Measurements from ENCODE around the gene LANCL2. TPM values are rescaled to one million over a fixed set of nuclear protein-coding genes. Genes with fewer than 3 reads are reported as not detected.

LANCL2 gene
- total RNA-seq, 6 donors from 2014 or later, result 4.6 to 19.9 (median 12.6) TPM

DNA sequence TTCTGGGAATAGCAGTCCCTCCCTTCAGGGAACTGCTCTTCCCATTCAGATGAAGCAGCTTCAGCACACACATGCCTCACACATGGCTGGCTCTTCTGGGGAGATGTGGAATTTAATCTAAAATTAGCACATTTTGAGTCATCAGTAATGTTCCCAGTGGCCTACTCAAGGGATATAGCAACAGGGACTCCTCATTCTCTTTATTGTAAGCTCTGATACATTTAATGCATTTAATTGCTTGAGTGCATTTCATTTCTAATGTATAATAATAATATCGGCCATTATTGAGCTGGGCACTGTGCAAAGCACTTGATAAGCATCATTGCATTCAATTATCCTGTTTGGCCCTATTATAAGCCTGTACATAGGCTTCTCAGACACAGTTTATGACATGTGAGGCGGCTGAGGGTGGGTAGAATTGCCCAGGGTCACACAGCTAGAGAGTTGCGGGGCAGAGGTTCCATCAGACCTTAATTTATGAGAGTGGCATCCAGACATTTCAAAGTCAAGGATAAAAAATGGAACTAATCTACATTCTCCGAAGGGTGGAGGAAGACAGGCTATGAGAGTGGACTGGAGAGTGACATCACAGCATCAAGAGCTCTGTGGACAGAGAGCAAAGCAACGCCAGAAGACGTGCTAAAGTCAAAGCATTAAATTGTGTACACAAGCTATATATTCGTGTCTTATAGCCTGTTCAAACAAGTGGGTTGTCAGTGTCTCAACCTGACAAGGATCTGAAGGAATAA, 76.8 kb downstream of the LANCL2 start:
- H3K27ac ChIP-seq, result no peak overlapping the region
- H3K4me1 ChIP-seq, result no peaks in the 10 kb centered on the region
- H3K4me3 ChIP-seq, result no peak overlapping the region
- H3K9me3 ChIP-seq, result no peaks in the 10 kb centered on the region
- H3K36me3 ChIP-seq, result no peaks in the 10 kb centered on the region
- TF ChIP-seq, protein P1, sequence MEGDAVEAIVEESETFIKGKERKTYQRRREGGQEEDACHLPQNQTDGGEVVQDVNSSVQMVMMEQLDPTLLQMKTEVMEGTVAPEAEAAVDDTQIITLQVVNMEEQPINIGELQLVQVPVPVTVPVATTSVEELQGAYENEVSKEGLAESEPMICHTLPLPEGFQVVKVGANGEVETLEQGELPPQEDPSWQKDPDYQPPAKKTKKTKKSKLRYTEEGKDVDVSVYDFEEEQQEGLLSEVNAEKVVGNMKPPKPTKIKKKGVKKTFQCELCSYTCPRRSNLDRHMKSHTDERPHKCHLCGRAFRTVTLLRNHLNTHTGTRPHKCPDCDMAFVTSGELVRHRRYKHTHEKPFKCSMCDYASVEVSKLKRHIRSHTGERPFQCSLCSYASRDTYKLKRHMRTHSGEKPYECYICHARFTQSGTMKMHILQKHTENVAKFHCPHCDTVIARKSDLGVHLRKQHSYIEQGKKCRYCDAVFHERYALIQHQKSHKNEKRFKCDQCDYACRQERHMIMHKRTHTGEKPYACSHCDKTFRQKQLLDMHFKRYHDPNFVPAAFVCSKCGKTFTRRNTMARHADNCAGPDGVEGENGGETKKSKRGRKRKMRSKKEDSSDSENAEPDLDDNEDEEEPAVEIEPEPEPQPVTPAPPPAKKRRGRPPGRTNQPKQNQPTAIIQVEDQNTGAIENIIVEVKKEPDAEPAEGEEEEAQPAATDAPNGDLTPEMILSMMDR (IDR thresholded peaks at IDR 0.05), result no peak
- TF ChIP-seq EP300 (IDR thresholded peaks at IDR 0.05), result no peak
- TF ChIP-seq POLR2A (IDR thresholded peaks at IDR 0.05), result no peak
- TF ChIP-seq POLR2AphosphoS5 (IDR thresholded peaks at IDR 0.05), result no peak
- ATAC-seq (ENCODE audit: low FRiP score in 2 of 2), result no peak
- WGBS, 2 donors, result 87 to 89% methylated on average over 7 of the region's 7 CpGs
- no peaks in the 10 kb centered on the region for H3K27me3 ChIP-seq
- no peak for DNase-seq

DNA sequence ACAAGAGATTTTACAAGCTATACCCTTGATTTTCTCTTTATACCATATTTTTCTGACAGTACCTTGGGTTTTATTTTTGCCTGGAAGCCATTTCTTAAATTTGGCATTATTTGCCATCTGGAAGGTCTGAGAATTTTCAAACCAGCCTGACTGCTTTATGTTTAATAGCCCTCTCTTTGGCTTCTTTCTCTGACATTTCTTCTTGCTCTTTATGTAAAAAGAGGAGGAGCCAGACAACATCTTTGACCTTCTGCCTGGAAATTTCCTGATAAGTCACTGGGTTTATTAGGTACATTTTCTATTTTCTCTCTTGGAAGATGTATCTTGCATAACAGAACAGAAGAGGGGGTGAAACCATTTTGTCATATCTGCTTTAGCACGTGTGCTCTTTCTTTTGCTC, 79.6 kb downstream of the LANCL2 start:
- Histone ChIP-seq H3K4me1 (no peaks in the 10 kb centered on the region), H3K27me3 (peaks cover 0 to 4% (median 0%) of the 10 kb centered on the region in 4 donors), H3K4me3 (no peak overlapping the region), H3K36me3 (no peaks in the 10 kb centered on the region), H3K9me3 (no peaks in the 10 kb centered on the region), H3K27ac (no peak overlapping the region)
- no peak for ATAC-seq (ENCODE audit: low FRiP score in 2 of 2)
- TF ChIP-seq POLR2A (IDR thresholded peaks at IDR 0.05) (no peak), POLR2AphosphoS5 (IDR thresholded peaks at IDR 0.05) (no peak), EP300 (IDR thresholded peaks at IDR 0.05) (no peak)
- TF ChIP-seq, protein P1 (IDR thresholded peaks at IDR 0.05), result no peak
- no peak for DNase-seq
- 46 to 58% methylated on average over 1 of the region's 1 CpG for WGBS, 2 donors

DNA sequence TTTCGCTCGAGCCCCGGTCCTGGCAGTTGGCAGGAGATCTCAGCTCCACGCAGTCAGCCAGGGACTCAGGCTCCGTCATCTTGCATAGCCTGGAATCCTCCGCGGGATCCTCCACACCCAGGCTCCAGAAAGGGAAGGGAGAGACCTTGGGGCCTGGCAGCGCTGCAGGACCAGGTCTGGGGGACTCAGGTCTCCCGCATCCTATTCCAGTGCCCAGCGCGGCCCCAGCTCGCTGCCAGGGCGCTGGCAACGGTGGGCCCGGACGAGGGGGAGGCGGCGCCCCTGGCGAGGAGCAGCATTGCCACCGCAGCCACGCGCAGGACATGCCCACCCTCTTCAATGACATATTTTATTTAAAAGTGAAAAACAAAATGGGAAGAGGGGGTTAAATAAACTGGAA, 83.4 kb downstream of the LANCL2 start:
- Histone ChIP-seq H3K27me3 (peaks cover 0 to 4% (median 0%) of the 10 kb centered on the region in 4 donors), H3K9me3 (no peaks in the 10 kb centered on the region), H3K4me1 (no peaks in the 10 kb centered on the region), H3K4me3 (no peak overlapping the region), H3K27ac (no peak overlapping the region), H3K36me3 (no peaks in the 10 kb centered on the region)
- no peak for ATAC-seq (ENCODE audit: low FRiP score in 2 of 2)
- peak in 1 of 2 donors; percentile 59 for DNase-seq
- TF ChIP-seq, protein P1 (IDR thresholded peaks at IDR 0.05), result no peak
- TF ChIP-seq EP300 (IDR thresholded peaks at IDR 0.05) (no peak), POLR2AphosphoS5 (IDR thresholded peaks at IDR 0.05) (no peak), POLR2A (IDR thresholded peaks at IDR 0.05) (no peak)
- 80 to 81% methylated on average over 16 to 22 of the region's 22 CpGs for WGBS, 2 donors

DNA sequence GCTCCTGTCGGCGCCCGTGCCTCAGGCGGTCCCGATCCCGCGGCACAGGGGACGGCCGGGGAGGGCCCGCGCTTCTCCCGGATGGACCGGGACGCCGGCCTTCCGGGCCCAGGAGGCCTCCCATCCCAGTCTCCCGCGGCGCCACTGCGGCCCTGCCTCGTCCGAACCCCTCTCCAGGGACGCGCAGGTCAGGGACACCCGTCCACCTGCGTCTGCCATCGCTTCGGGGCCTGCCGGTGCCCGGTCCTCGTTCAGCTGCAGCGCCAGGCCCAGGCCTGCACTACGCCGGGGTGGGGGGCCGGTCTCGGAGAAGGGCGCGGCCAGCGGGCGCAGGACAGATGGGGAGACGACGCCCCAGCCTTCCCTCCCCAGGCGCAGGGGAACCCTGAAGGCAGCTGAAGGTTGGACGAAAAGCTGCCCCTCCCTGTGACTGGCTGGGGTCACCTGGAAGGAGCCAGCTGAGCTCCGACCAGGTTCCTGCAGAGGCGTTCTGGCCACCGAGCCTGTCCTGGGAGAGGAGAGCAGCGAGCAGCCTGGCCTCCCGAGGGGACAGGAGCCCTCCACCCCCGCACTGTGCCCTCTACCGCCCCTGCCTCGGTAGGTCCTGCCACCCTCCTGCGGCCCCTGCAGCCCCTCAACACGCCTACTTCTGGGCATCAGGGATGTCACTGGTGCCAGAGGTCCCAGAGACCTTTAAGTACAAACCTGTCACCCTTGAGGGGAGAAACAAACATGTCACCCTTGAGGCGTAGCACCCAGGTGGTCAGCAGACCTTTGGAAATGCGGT, 84.3 kb downstream of the LANCL2 start:
- WGBS, 2 donors, result 59 to 64% methylated on average over 10 to 41 of the region's 56 CpGs
- ATAC-seq (ENCODE audit: low FRiP score in 2 of 2), result peak; percentile 35 to 47
- Histone ChIP-seq H3K9me3 (no peaks in the 10 kb centered on the region), H3K4me3 (no peak overlapping the region), H3K4me1 (no peaks in the 10 kb centered on the region), H3K27ac (no peak overlapping the region), H3K36me3 (no peaks in the 10 kb centered on the region), H3K27me3 (peaks cover 0 to 4% (median 0%) of the 10 kb centered on the region in 4 donors)
- DNase-seq, result peak in 1 of 2 donors; percentile 80
- TF ChIP-seq POLR2A (IDR thresholded peaks at IDR 0.05) (no peak), POLR2AphosphoS5 (IDR thresholded peaks at IDR 0.05) (no peak), EP300 (IDR thresholded peaks at IDR 0.05) (no peak)
- TF ChIP-seq, protein P1 (IDR thresholded peaks at IDR 0.05), result no peak
